GM12878 (cell line): ENCODE data around the gene RBM15. TPM values are rescaled to one million over a fixed set of nuclear protein-coding genes. Genes with fewer than 3 reads are reported as not detected.
A peak's percentile ranks its signal among the peaks of the same experiment; 100 is the strongest.

ENCODE experiments used
- BCL3 ChIP-seq: IDR thresholded peaks from 2 replicates; pipeline ENCODE4 v1.6.1; 2011; ENCODE audit warnings: borderline replicate concordance, low read depth, mild to moderate bottlenecking, moderate library complexity, low read length; ENCODE audit not compliant: insufficient read depth, poor library complexity, severe bottlenecking
- CREB1 ChIP-seq: IDR thresholded peaks from 2 replicates; pipeline ENCODE4 v1.6.1; 2012; ENCODE audit warnings: low read depth, mild to moderate bottlenecking, inconsistent platforms
- CREM ChIP-seq: IDR thresholded peaks from 2 replicates; pipeline ENCODE4 v1.6.1; 2014; ENCODE audit warnings: antibody characterized with exemption, low read depth
- CUX1 ChIP-seq: IDR thresholded peaks from 2 replicates; pipeline ENCODE4 v1.6.1; 2012; ENCODE audit warnings: improper control_type of control experiment, low read depth, low read length; ENCODE audit not compliant: insufficient replicate concordance
- EGR1 ChIP-seq, 2 experiments: IDR thresholded peaks; 1 replicate in 1 of 2; 2 replicates in 1 of 2; pipeline ENCODE4 v1.6.1; 2011 to 2012; ENCODE audit warnings: low read depth in 2 of 2, low read length in 2 of 2, borderline replicate concordance in 1 of 2, mild to moderate bottlenecking in 1 of 2, moderate library complexity in 1 of 2
- FOXK2 ChIP-seq: fragments of 450-650 bp; IDR thresholded peaks from 2 replicates; pipeline ENCODE4 v1.6.1; 2017; ENCODE audit warnings: mild to moderate bottlenecking, moderate library complexity
- FOXM1 ChIP-seq: IDR thresholded peaks from 2 replicates; pipeline ENCODE4 v1.6.1; 2012; ENCODE audit warnings: low read depth, mild to moderate bottlenecking, inconsistent platforms, low read length, moderate library complexity
- HDGF ChIP-seq: fragments of 450-650 bp; IDR thresholded peaks from 2 replicates; pipeline ENCODE4 v1.6.1; 2016; ENCODE audit warnings: antibody characterized with exemption
- KDM1A ChIP-seq: fragments of 200-600 bp; sonication (generic); IDR thresholded peaks from 2 replicates; pipeline ENCODE4 v1.6.1; 2016; ENCODE audit warnings: borderline replicate concordance
- MEF2B ChIP-seq: fragments of 450-650 bp; IDR thresholded peaks from 2 replicates; pipeline ENCODE4 v1.6.1; 2018; ENCODE audit warnings: mild to moderate bottlenecking, moderate library complexity; ENCODE audit not compliant: partially characterized antibody, poor library complexity, severe bottlenecking
- MTA3 ChIP-seq: IDR thresholded peaks from 2 replicates; pipeline ENCODE4 v1.6.1; 2012; ENCODE audit warnings: low read length, inconsistent platforms, borderline replicate concordance
- NFIC ChIP-seq: IDR thresholded peaks from 2 replicates; pipeline ENCODE4 v1.6.1; 2012; ENCODE audit warnings: low read depth, mild to moderate bottlenecking, inconsistent platforms, low read length, moderate library complexity
- POLR2AphosphoS5 ChIP-seq: IDR thresholded peaks from 2 replicates; pipeline ENCODE4 v1.6.1; 2011; ENCODE audit warnings: mild to moderate bottlenecking, low read length, inconsistent platforms
- RAD21 ChIP-seq: IDR thresholded peaks from 2 replicates; pipeline ENCODE4 v1.6.1; 2011; ENCODE audit warnings: mild to moderate bottlenecking, low read depth, low read length, moderate library complexity; ENCODE audit not compliant: insufficient read depth
- RELA ChIP-seq: fragments of 450-650 bp; IDR thresholded peaks from 2 replicates; pipeline ENCODE4 v1.8.0; 2014; ENCODE audit warnings: borderline replicate concordance; ENCODE audit not compliant: partially characterized antibody
- SMARCA5 ChIP-seq: fragments of 450-650 bp; IDR thresholded peaks from 2 replicates; pipeline ENCODE4 v1.6.1; 2017; ENCODE audit warnings: mild to moderate bottlenecking
- SP1 ChIP-seq: IDR thresholded peaks from one replicate; pipeline ENCODE4 v1.6.1; 2011; ENCODE audit warnings: low read depth, low read length
- TAF1 ChIP-seq: IDR thresholded peaks from 2 replicates; pipeline ENCODE4 v1.6.1; 2011; ENCODE audit warnings: mild to moderate bottlenecking, low read depth, low read length, borderline replicate concordance
- YY1 ChIP-seq: IDR thresholded peaks from 2 replicates; pipeline ENCODE4 v1.6.1; 2011; ENCODE audit warnings: low read depth, mild to moderate bottlenecking, low read length
- ZNF24 ChIP-seq: fragments of 450-650 bp; IDR thresholded peaks from 2 replicates; pipeline ENCODE4 v1.6.1; 2017; ENCODE audit warnings: antibody characterized with exemption, mild to moderate bottlenecking
- ZNF592 ChIP-seq: fragments of 450-650 bp; IDR thresholded peaks from 2 replicates; pipeline ENCODE4 v1.6.1; 2017; ENCODE audit warnings: mild to moderate bottlenecking, moderate library complexity
- ZZZ3 ChIP-seq: IDR thresholded peaks from 2 replicates; pipeline ENCODE4 v1.6.1; 2011; ENCODE audit warnings: low read depth; ENCODE audit not compliant: control insufficient read depth, insufficient read length
- polyA plus RNA-seq, 11 experiments: library from polyadenylated mRNA; depleted of rRNA in 4 of 11; unstranded in 6 of 11; stranded (reverse) in 5 of 11; fragments of >200 nt; fragmentation: Nextera tagmentation in 4 of 11; fragmentation: Illumina TruSeq in 1 of 11; extraction: Ambion mirVana in 4 of 11; extraction: Trizol in 1 of 11; gene quantifications; 1 replicate in 1 of 11; 2 replicates in 10 of 11; pipeline versions ENCODE4 v1.2.1 to v1.2.3, GENCODE V29; 2011 to 2016; ENCODE audit warnings: inconsistent platforms in 2 of 11, missing spikeins in 2 of 11, low read depth in 1 of 11
- total RNA-seq, 4 experiments: library from RNA; depleted of rRNA in 3 of 4; stranded (reverse); fragments of >200 nt in 3 of 4; fragmentation: Illumina TruSeq in 1 of 4; extraction: Trizol in 1 of 4; gene quantifications; 2 replicates each; pipeline versions ENCODE4 v1.2.1 to v1.2.3, GENCODE V29; 2013 to 2021

Gene RBM15
- total and polyA plus RNA-seq, 10 of the 15 experiments (the other 5 are each of a cell fraction or from before 2014, with no cell fraction given), result 3.1 to 63.2 (median 26.7) TPM

- TF ChIP-seq RAD21 (no peak), RELA (no peak), ZZZ3 (no peak), CUX1 (no peak), SMARCA5 (no peak), HDGF (no peak), FOXM1 (peak; percentile 63; the same call in 1 of the 2 replicates), ZNF24 (no peak), CREM (peak; percentile 31; the same call in 1 of the 2 replicates), YY1 (0 out of 2 replicates have a peak, but pooled peaks have one; percentile 14), POLR2AphosphoS5 (peak; percentile 10; the same call in 1 of the 2 replicates), BCL3 (no peak), EGR1 (IDR thresholded peaks at IDR 0.05; ENCODE audit: borderline replicate concordance in 1 of 2, low read depth in 2 of 2, low read length in 2 of 2) (no peak), SP1 (no peak), KDM1A (no peak), FOXK2 (no peak), NFIC (peak; percentile 61; the same call in 1 of the 2 replicates), MEF2B (no peak), ZNF592 (no peak), TAF1 (0 out of 2 replicates have a peak, but pooled peaks have one; percentile 6), CREB1 (peak; percentile 14; the same call in 1 of the 2 replicates), MTA3 (no peak)
Measured at GRCh38 chr1:110346690-110347089, 7.5 kb downstream of the RBM15 start (continued).
